IPS-18a (cell line): ENCODE results near the gene DLK1.

Experiments
- H3K27ac ChIP-seq: one replicate; pipeline ENCODE4 v1.5.1; 2013; ENCODE audit warnings: low read length
- H3K27me3 ChIP-seq: one replicate; pipeline ENCODE4 v1.6.1; 2013; ENCODE audit warnings: mild to moderate bottlenecking, low read length; ENCODE audit not compliant: control insufficient read depth, insufficient read depth
- H3K36me3 ChIP-seq: one replicate; pipeline ENCODE4 v1.6.1; 2013; ENCODE audit warnings: low read depth, low read length; ENCODE audit not compliant: control insufficient read depth
- H3K4me1 ChIP-seq: one replicate; pipeline ENCODE4 v1.6.1; 2013; ENCODE audit warnings: low read depth, low read length; ENCODE audit not compliant: control insufficient read depth
- H3K4me3 ChIP-seq: one replicate; pipeline ENCODE4 v1.5.1; 2013; ENCODE audit warnings: low read length
- H3K9ac ChIP-seq: one replicate; pipeline ENCODE4 v1.6.1; 2013; ENCODE audit warnings: mild to moderate bottlenecking, low read length, moderate library complexity
- H3K9me3 ChIP-seq: one replicate; pipeline ENCODE4 v1.6.1; 2013; ENCODE audit warnings: low read depth, low read length; ENCODE audit not compliant: control insufficient read depth

Gene DLK1

DNA sequence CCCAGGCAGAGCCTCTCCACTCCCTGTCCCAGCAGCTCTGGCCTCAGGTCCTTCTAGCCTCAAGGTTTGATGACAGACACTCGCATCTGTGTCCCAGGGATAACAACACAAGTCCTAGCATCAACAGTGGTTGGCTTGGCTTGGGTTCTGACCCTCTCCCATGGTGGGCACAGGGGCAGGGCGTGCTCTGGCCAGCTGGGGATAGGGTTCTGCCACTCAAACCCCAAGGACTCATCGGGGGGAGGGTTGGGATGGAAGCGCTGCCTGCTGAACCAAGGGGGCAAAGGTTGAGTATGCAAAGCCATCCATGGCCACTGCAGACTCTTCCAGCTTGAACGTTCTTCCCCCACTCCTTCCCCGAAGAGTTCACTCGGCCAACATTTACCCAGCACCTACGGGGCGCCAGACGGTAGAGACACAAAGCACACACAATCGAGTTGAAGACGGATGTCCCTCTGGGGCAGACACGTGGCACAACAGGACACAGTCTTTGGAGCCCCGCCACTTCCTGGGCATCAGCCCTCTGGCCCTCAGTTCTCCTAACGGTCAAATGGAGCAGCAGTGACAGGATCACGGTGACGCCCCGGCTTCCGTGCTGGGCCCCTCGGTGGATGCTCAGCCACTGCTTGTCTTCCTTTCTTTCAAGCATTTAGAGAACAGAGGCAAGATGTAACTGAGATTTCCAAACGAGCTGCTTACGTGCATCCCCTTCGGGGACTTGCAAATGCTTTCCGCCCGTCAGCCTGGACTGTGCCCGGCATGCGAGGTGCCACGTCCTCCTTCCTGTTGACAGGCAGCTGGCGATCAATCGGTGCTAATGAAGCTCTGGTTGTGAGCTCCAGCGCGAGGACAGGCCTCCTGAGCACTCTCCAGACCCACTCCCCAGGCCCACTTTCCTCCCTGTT lies 42.6 kb downstream of the DLK1 start:
- Histone ChIP-seq H3K9me3 (no peaks in the 10 kb centered on the region), H3K9ac (no peak overlapping the region), H3K27me3 (no peaks in the 10 kb centered on the region), H3K27ac (no peak overlapping the region), H3K4me3 (no peak overlapping the region), H3K4me1 (peaks cover 3% of the 10 kb centered on the region), H3K36me3 (no peaks in the 10 kb centered on the region)

- H3K4me3 ChIP-seq: no peak overlapping the region
- H3K9ac ChIP-seq: no peak overlapping the region
- no peaks in the 10 kb centered on the region for H3K36me3 ChIP-seq
- no peak overlapping the region for H3K27ac ChIP-seq
- H3K9me3 ChIP-seq: no peaks in the 10 kb centered on the region
- H3K4me1 ChIP-seq: peaks cover 2% of the 10 kb centered on the region
- H3K27me3 ChIP-seq: no peaks in the 10 kb centered on the region
These were observed 43.4 kb downstream of the DLK1 start for GRCh38 chr14:100770046-100770445.

DNA sequence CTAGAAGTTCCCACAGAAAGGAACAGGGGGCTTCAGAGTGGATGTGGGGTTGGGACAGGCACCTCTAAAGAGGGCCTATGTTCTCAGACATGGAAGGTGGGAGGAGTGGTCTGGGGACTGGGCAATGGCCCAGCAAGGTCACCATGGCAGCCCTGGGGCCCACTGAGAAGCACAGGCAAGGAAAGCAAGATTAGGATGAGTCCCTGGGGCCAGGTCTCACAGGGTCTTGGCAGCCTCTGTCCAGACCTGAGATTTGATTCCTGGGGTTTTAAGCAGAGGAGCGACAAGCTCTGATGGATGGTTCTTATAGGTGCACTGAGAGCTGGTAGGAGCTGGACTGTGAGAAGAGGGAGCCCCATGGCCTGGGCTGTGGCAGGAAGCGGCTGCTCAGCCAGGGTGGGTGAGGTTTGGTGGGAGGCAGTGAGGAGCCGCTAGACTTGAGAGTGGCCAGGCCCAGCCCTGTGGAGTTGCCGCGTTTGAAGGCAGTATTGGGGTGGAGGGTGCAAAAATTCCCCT lies 44.0 kb downstream of the DLK1 start:
- H3K4me3 ChIP-seq: no peak overlapping the region

DNA sequence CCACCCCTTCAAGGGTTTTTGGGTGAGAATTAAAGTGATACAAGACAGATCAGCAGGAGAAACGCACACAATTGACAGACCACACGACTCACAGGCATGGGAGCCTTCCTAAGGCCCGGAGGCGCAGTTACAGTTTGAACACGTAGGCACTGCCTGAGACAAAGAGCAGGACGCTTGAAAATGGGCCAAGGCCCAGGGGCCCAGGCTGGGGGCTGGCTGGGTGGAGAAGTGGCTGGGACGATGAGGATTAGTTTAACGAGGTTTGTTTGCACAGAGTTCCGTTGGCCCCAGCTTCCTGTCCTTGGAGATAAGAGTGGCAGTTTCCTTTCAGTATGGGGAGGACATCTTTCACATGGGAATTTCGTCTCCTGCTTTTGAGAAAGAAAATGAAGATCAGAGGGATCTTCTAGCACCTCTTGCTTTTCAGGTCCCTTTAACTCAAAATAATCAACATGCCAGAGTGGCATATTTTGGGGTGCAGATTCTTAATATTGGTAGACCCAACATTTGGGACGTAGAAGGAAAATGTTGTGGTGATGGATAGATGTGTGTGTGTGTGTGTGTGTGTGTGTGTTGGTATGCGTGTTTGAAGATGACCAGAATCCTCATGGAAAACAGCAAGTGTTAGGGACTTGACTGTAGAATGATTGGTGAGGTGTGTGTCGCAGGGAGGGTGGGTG lies 44.6 kb downstream of the DLK1 start:
- Histone ChIP-seq H3K36me3 (no peaks in the 10 kb centered on the region), H3K9me3 (no peaks in the 10 kb centered on the region), H3K4me1 (no peaks in the 10 kb centered on the region), H3K9ac (no peak overlapping the region), H3K27me3 (no peaks in the 10 kb centered on the region), H3K27ac (no peak overlapping the region), H3K4me3 (no peak overlapping the region)

More for the DNA sequence above, 44.0 kb downstream of the DLK1 start:
- H3K4me1 ChIP-seq: no peaks in the 10 kb centered on the region
- no peak overlapping the region for H3K27ac ChIP-seq
- no peak overlapping the region for H3K9ac ChIP-seq
- no peaks in the 10 kb centered on the region for H3K27me3 ChIP-seq
- no peaks in the 10 kb centered on the region for H3K9me3 ChIP-seq
- no peaks in the 10 kb centered on the region for H3K36me3 ChIP-seq

DNA sequence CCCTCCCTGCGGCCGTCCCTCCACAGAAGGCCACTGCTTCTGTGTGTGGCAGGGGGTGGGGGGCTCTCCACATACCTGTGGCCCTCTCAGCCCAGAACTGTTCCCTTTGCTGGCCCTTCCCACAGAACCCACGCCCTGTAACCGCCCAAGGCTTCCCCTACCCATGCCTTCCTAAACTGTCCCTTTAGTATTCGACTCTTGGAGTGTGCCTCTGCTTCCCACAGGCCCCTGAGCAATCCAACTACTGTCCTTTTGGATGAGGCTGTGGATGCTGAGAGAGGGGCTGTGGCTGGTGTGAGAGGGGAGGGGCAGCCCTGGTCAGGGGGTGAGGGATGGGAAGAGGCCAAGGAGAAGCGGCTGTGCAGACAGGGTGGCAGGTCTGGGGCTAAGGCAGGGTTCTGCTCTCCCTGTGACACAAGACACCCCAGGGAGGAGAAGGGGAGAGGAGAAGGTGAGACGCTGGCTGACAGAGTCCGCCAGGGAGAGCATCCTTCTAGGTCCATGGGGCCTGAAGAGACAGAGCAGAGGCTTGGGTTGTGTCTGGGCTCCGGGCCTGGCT lies 46.0 kb downstream of the DLK1 start:
- Histone ChIP-seq H3K9me3 (no peaks in the 10 kb centered on the region), H3K9ac (no peak overlapping the region), H3K4me1 (no peaks in the 10 kb centered on the region), H3K27me3 (no peaks in the 10 kb centered on the region), H3K4me3 (no peak overlapping the region), H3K27ac (no peak overlapping the region), H3K36me3 (no peaks in the 10 kb centered on the region)

DNA sequence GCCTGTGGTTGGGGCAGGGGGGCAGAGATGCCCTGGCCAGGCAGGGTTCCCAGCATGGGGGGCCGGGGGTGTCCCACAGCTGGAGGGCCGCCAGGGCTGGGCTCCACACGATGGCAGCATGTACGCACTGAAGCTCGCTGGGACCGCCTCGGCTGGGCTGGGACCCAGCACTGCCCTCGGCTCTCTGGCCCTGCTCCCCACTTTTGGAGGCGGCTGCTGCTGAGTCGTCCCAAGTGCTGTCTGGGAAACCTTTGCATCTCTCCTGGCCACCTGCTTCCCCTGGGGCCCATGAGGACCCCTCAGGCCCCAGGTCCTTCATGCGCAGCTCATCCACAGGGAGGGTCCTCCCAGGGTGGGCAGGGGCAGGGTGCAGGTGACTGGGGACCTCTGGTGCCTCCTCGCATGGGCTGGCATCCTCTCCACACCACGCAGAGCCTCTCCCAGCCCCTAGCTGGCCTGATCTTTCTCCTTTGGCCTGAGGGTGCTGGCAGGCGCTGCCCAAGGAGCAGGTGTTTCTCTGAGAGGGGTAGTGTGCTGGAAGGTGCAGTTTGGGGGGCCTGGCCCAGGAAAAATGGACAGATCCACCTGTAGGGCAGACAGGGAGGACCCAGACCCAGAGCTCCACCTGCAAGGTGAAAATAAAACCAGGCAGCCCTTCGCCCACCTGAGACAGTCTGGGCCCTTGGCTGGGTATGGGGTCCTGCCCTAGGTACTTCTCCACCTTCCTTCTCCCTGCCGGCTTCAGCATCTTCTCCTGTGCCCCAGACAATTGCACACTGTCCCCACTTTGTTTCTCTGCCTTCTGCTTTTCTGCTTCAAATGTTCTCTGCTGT lies 46.9 kb downstream of the DLK1 start:
- no peaks in the 10 kb centered on the region for H3K36me3 ChIP-seq
- H3K9me3 ChIP-seq: no peaks in the 10 kb centered on the region
- no peaks in the 10 kb centered on the region for H3K4me1 ChIP-seq
- no peaks in the 10 kb centered on the region for H3K27me3 ChIP-seq
- no peak overlapping the region for H3K27ac ChIP-seq
- no peak overlapping the region for H3K9ac ChIP-seq
- no peak overlapping the region for H3K4me3 ChIP-seq

- no peaks in the 10 kb centered on the region for H3K4me1 ChIP-seq
These were observed 47.5 kb downstream of the DLK1 start for GRCh38 chr14:100774164-100774537.

GRCh38 chr14:100775351-100775830 lies 48.7 kb downstream of the DLK1 start:
- no peaks in the 10 kb centered on the region for H3K9me3 ChIP-seq
- no peaks in the 10 kb centered on the region for H3K4me1 ChIP-seq
- no peaks in the 10 kb centered on the region for H3K27me3 ChIP-seq
- H3K36me3 ChIP-seq: no peaks in the 10 kb centered on the region
- H3K9ac ChIP-seq: no peak overlapping the region
- H3K4me3 ChIP-seq: no peak overlapping the region
- no peak overlapping the region for H3K27ac ChIP-seq

More at GRCh38 chr14:100774164-100774537, 47.5 kb downstream of the DLK1 start:
- H3K36me3 ChIP-seq: no peaks in the 10 kb centered on the region
- no peak overlapping the region for H3K9ac ChIP-seq
- H3K27ac ChIP-seq: no peak overlapping the region
- no peaks in the 10 kb centered on the region for H3K27me3 ChIP-seq
- H3K4me3 ChIP-seq: no peak overlapping the region
- no peaks in the 10 kb centered on the region for H3K9me3 ChIP-seq

- H3K4me1 ChIP-seq: no peaks in the 10 kb centered on the region
- no peaks in the 10 kb centered on the region for H3K27me3 ChIP-seq
- no peaks in the 10 kb centered on the region for H3K9me3 ChIP-seq
These were observed 49.3 kb downstream of the DLK1 start for GRCh38 chr14:100775831-100776591.

DNA sequence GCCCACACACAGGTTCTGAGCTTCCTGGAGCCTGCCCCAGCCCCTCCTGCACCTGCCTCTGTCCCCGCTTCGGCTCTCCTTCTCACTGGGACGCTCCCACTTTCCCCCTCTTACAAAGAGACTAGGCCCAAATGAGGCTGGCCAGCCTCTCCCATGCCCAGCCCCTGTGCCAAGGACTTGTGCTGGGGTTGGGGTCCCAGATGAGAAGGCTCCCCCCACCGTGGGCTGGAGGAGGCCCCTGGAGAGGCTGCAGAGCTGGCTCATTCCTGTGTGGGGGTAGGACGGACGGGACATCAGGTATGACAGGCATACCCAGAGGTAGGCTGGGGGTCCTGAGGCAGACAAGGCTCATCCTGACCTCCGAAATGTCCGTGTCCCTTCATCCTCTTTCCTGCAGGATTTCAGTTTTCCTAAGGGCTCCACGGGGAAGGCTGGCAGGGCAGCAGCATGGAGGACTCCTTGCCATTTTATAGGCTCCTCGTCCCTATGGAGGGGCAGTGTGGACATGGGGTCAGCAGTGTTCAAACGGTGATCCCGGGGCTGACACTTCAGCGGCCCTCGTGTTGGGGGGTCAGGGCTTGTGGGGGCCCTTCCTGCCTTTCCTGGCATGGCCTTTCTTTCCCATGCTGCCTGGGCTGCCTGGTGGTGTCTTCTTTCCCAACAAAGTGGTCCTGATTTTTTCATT lies 50.1 kb downstream of the DLK1 start:
- H3K27ac ChIP-seq: no peak overlapping the region
- H3K27me3 ChIP-seq: no peaks in the 10 kb centered on the region
- no peaks in the 10 kb centered on the region for H3K9me3 ChIP-seq
- H3K9ac ChIP-seq: no peak overlapping the region
- H3K4me1 ChIP-seq: no peaks in the 10 kb centered on the region
- H3K36me3 ChIP-seq: no peaks in the 10 kb centered on the region
- no peak overlapping the region for H3K4me3 ChIP-seq

More at GRCh38 chr14:100775831-100776591, 49.3 kb downstream of the DLK1 start:
- Histone ChIP-seq H3K27ac (no peak overlapping the region), H3K9ac (no peak overlapping the region), H3K4me3 (no peak overlapping the region), H3K36me3 (no peaks in the 10 kb centered on the region)
